GM12878 (cell line): ENCODE results near the gene RAPGEF1. TPM values are rescaled to one million over a fixed set of nuclear protein-coding genes. Genes with fewer than 3 reads are reported as not detected.

Experiments used
- ATAC-seq: fragments of 200-7000 bp; cut with Tn5 transposase; 3 replicates; pipeline ENCODE4 v1.9.1; 2020; ENCODE audit warnings: mild to moderate bottlenecking, moderate library complexity
- BruUV-seq: library from RNA; stranded (reverse); fragments of 400-500 nt; replicated peaks from 2 replicates; lab custom pipeline; 2021; lab: Mats Ljungman, UMichigan
- CTCF ChIA-PET: fragments of 300-600 bp; sonication (Branson Sonifier 250); formaldehyde crosslinking; extraction: SDS; loops from one replicate; lab custom pipeline; 2021; ENCODE audit warnings: inconsistent platforms; lab: Yijun Ruan, JAX
- POLR2A ChIA-PET: fragments of 350-600 bp; formaldehyde crosslinking; extraction: SDS; loops from one replicate; lab custom pipeline; 2021; ENCODE audit warnings: inconsistent platforms; lab: Charles Lee
- RAD21 ChIA-PET: fragments of 300-600 bp; sonication (Branson Sonifier 250); formaldehyde crosslinking; loops from one replicate; lab custom pipeline; 2023; ENCODE audit warnings: antibody characterized with exemption; ENCODE audit not compliant: unreplicated experiment; lab: Charles Lee
- SMC1A ChIA-PET: fragments of 300-600 bp; sonication (Branson Sonifier 250); formaldehyde crosslinking; loops from one replicate; lab custom pipeline; 2023; ENCODE audit not compliant: unreplicated experiment, uncharacterized antibody; lab: Charles Lee
- DNase-seq: peaks from one replicate; pipeline ENCODE4 v3.0.0-alpha.2; 2011; ENCODE audit warnings: low read depth, low spot score
- FAIRE-seq: peaks from 3 replicates; lab custom pipeline; 2011; peaks lifted over from hg19 to GRCh38; lab: Jason Lieb, UNC
- H2AFZ ChIP-seq: 2 replicates; pipeline ENCODE4 v1.6.0; 2011; ENCODE audit warnings: low read depth, low read length, control low read depth; ENCODE audit not compliant: control insufficient read depth
- H3K27ac ChIP-seq: 2 replicates; pipeline ENCODE4 v1.5.1; 2011; ENCODE audit warnings: control low read depth; ENCODE audit not compliant: control insufficient read depth, insufficient read depth
- H3K27me3 ChIP-seq, 2 experiments: replicated peaks in 1 of 2; 2 replicates each; pipeline versions ENCODE4 v1.6.0 to v1.6.1; 2011; ENCODE audit warnings: low read length in 1 of 2; ENCODE audit not compliant: control insufficient read depth in 2 of 2, insufficient read depth in 2 of 2
- H3K36me3 ChIP-seq, 2 experiments: 2 replicates each; pipeline ENCODE4 v1.5.1; 2011; ENCODE audit warnings: low read length in 1 of 2; ENCODE audit not compliant: control insufficient read depth in 2 of 2, insufficient read depth in 2 of 2
- H3K4me1 ChIP-seq: 2 replicates; pipeline ENCODE4 v1.6.1; 2011; ENCODE audit warnings: mild to moderate bottlenecking, low read length, moderate library complexity, mixed read lengths; ENCODE audit not compliant: control insufficient read depth, insufficient read depth
- H3K4me2 ChIP-seq: 2 replicates; pipeline ENCODE4 v1.6.0; 2011; ENCODE audit warnings: control low read depth; ENCODE audit not compliant: control insufficient read depth, insufficient read depth
- H3K4me3 ChIP-seq: fragments of 200-600 bp; sonication (generic); 2 replicates; pipeline ENCODE4 v1.5.1; 2016
- H3K79me2 ChIP-seq: 2 replicates; pipeline ENCODE4 v1.6.0; 2011; ENCODE audit warnings: low read length; ENCODE audit not compliant: control insufficient read depth, insufficient read depth
- H3K9ac ChIP-seq: 2 replicates; pipeline ENCODE4 v1.8.0; 2011; ENCODE audit warnings: low read length, control low read depth, mixed read lengths; ENCODE audit not compliant: control insufficient read depth, insufficient read depth
- H3K9me3 ChIP-seq: replicated peaks from 3 replicates; pipeline ENCODE4 v1.5.1; 2011; ENCODE audit warnings: mild to moderate bottlenecking, low read length; ENCODE audit not compliant: control insufficient read depth, insufficient read depth
- H4K20me1 ChIP-seq: 2 replicates; pipeline ENCODE4 v1.6.0; 2011; ENCODE audit not compliant: control insufficient read depth, insufficient read depth
- ATF7 ChIP-seq: fragments of 450-650 bp; IDR thresholded peaks from 2 replicates; pipeline ENCODE4 v1.6.1; 2016; ENCODE audit warnings: low read depth, mild to moderate bottlenecking
- CHD2 ChIP-seq: IDR thresholded peaks from 2 replicates; pipeline ENCODE4 v1.6.1; 2011; ENCODE audit warnings: low read depth, low read length, improper control_type of control experiment, borderline replicate concordance
- FOS ChIP-seq: IDR thresholded peaks from 3 replicates; pipeline ENCODE4 v1.6.1; 2011; ENCODE audit warnings: borderline replicate concordance; ENCODE audit not compliant: insufficient read length; ENCODE audit errors: extremely low read depth
- HDGF ChIP-seq: fragments of 450-650 bp; IDR thresholded peaks from 2 replicates; pipeline ENCODE4 v1.6.1; 2016; ENCODE audit warnings: antibody characterized with exemption
- IKZF1 ChIP-seq: fragments of 450-650 bp; conservative IDR thresholded peaks from 2 replicates; pipeline ENCODE4 v1.6.1; 2017; ENCODE audit warnings: antibody characterized with exemption, mild to moderate bottlenecking
- IKZF2 ChIP-seq, 2 experiments: fragments of 450-650 bp; IDR thresholded peaks; 2 replicates each; pipeline ENCODE4 v1.6.1; 2017; ENCODE audit warnings: mild to moderate bottlenecking in 2 of 2, moderate library complexity in 2 of 2
- MTA2 ChIP-seq: fragments of 450-650 bp; IDR thresholded peaks from 2 replicates; pipeline ENCODE4 v1.6.1; 2016; ENCODE audit warnings: low read depth, mild to moderate bottlenecking, moderate library complexity
- NR2F1 ChIP-seq: fragments of 450-650 bp; conservative IDR thresholded peaks from 2 replicates; pipeline ENCODE4 v1.6.1; 2017; ENCODE audit warnings: mild to moderate bottlenecking
- POLR2AphosphoS2 ChIP-seq: IDR thresholded peaks from 2 replicates; pipeline ENCODE4 v1.6.1; 2011; ENCODE audit warnings: low read depth, mild to moderate bottlenecking, low read length, improper control_type of control experiment, moderate library complexity
- RELA ChIP-seq: fragments of 450-650 bp; IDR thresholded peaks from 2 replicates; pipeline ENCODE4 v1.8.0; 2014; ENCODE audit warnings: borderline replicate concordance; ENCODE audit not compliant: partially characterized antibody
- SMARCA5 ChIP-seq: fragments of 450-650 bp; IDR thresholded peaks from 2 replicates; pipeline ENCODE4 v1.6.1; 2017; ENCODE audit warnings: mild to moderate bottlenecking
- STAT1 ChIP-seq: fragments of 450-650 bp; conservative IDR thresholded peaks from 2 replicates; pipeline ENCODE4 v1.6.1; 2014; ENCODE audit warnings: antibody characterized with exemption, mild to moderate bottlenecking
- TCF3 ChIP-seq: IDR thresholded peaks from 2 replicates; pipeline ENCODE4 v1.6.1; 2012; ENCODE audit warnings: low read depth, mild to moderate bottlenecking, low read length, borderline replicate concordance; ENCODE audit not compliant: insufficient read depth
- WGBS: methylation state at CpG from one replicate; pipeline ENCODE4 v1.1.6; 2016; ENCODE audit warnings: low lambda C conversion rate; ENCODE audit not compliant: insufficient replicate concordance, insufficient coverage; ENCODE audit errors: missing lambda C conversion rate; 5-methylcytosine and 5-hydroxymethylcytosine counted together
- in situ Hi-C: fragments of 300-500 bp; cut with MboI; formaldehyde crosslinking; loops from 9 replicates; pipeline ENCODE4 v1.14.3; 2018; ENCODE audit warnings: mixed read lengths
- intact Hi-C: fragments of 100-400 bp; cut with micrococcal nuclease; formaldehyde crosslinking; loops from one replicate; pipeline ENCODE4 v1.14.2; 2022; ENCODE audit not compliant: unreplicated experiment
- polyA plus RNA-seq, 11 experiments: library from polyadenylated mRNA; depleted of rRNA in 4 of 11; unstranded in 6 of 11; stranded (reverse) in 5 of 11; fragments of >200 nt; fragmentation: Nextera tagmentation in 4 of 11; fragmentation: Illumina TruSeq in 1 of 11; extraction: Ambion mirVana in 4 of 11; extraction: Trizol in 1 of 11; gene quantifications; 1 replicate in 1 of 11; 2 replicates in 10 of 11; pipeline versions ENCODE4 v1.2.1 to v1.2.3, GENCODE V29; 2011 to 2016; ENCODE audit warnings: inconsistent platforms in 2 of 11, missing spikeins in 2 of 11, low read depth in 1 of 11
- total RNA-seq, 4 experiments: library from RNA; depleted of rRNA in 3 of 4; stranded (reverse); fragments of >200 nt in 3 of 4; fragmentation: Illumina TruSeq in 1 of 4; extraction: Trizol in 1 of 4; gene quantifications; 2 replicates each; pipeline versions ENCODE4 v1.2.1 to v1.2.3, GENCODE V29; 2013 to 2021
- TF ChIP-seq, protein P1 (sequence below): IDR thresholded peaks from 2 replicates; pipeline ENCODE4 v1.6.1; 2012; ENCODE audit warnings: mild to moderate bottlenecking, low read depth, low read length
- TF ChIP-seq, protein P2 (sequence below): IDR thresholded peaks from 2 replicates; pipeline ENCODE4 v1.6.1; 2012; ENCODE audit warnings: low read length, inconsistent platforms
- TF ChIP-seq, protein P3 (sequence below): IDR thresholded peaks from 2 replicates; pipeline ENCODE4 v1.6.1; 2011; ENCODE audit warnings: borderline replicate concordance, low read depth, mild to moderate bottlenecking, moderate library complexity, low read length; ENCODE audit not compliant: insufficient read depth, poor library complexity, severe bottlenecking

Gene RAPGEF1
- total and polyA plus RNA-seq, 10 of the 15 experiments (the other 5 are each of a cell fraction or from before 2014, with no cell fraction given): 0.42 to 113 (median 45.9) TPM

DNA sequence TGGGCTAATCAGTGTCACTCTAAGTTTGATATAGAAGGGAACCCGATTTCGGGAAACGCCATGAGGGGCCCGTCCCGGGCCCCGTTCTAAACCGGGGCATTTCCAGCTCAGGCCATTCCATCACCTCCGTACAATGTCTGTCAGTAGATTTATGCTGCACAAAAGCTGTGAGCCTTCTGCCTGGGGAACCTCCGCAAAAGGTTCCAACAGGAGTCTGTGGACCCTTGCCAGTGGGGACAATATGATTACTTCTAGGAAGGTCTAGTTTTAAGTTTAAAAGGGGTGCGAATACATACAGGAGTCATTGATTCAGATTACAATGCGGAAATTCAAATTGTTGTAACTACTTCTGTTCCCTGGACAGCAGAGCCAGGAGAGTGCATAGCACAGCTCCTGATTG is 57.6 kb downstream of the RAPGEF1 start:
- no peak for TF ChIP-seq ATF7
- TF ChIP-seq POLR2AphosphoS2: no peak
- TF ChIP-seq FOS: no peak
- TF ChIP-seq NR2F1: no peak
- no peak for TF ChIP-seq IKZF1
- TF ChIP-seq TCF3: no peak
- TF ChIP-seq IKZF2 (IDR thresholded peaks at IDR 0.05): no peak
- no peak for TF ChIP-seq MTA2
- no peak for TF ChIP-seq CHD2
- no peak for TF ChIP-seq STAT1
- no peak for TF ChIP-seq SMARCA5
- TF ChIP-seq RELA: no peak
- no peak for TF ChIP-seq HDGF
- TF ChIP-seq, protein P1, sequence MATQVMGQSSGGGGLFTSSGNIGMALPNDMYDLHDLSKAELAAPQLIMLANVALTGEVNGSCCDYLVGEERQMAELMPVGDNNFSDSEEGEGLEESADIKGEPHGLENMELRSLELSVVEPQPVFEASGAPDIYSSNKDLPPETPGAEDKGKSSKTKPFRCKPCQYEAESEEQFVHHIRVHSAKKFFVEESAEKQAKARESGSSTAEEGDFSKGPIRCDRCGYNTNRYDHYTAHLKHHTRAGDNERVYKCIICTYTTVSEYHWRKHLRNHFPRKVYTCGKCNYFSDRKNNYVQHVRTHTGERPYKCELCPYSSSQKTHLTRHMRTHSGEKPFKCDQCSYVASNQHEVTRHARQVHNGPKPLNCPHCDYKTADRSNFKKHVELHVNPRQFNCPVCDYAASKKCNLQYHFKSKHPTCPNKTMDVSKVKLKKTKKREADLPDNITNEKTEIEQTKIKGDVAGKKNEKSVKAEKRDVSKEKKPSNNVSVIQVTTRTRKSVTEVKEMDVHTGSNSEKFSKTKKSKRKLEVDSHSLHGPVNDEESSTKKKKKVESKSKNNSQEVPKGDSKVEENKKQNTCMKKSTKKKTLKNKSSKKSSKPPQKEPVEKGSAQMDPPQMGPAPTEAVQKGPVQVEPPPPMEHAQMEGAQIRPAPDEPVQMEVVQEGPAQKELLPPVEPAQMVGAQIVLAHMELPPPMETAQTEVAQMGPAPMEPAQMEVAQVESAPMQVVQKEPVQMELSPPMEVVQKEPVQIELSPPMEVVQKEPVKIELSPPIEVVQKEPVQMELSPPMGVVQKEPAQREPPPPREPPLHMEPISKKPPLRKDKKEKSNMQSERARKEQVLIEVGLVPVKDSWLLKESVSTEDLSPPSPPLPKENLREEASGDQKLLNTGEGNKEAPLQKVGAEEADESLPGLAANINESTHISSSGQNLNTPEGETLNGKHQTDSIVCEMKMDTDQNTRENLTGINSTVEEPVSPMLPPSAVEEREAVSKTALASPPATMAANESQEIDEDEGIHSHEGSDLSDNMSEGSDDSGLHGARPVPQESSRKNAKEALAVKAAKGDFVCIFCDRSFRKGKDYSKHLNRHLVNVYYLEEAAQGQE: no peak
- TF ChIP-seq, protein P2, sequence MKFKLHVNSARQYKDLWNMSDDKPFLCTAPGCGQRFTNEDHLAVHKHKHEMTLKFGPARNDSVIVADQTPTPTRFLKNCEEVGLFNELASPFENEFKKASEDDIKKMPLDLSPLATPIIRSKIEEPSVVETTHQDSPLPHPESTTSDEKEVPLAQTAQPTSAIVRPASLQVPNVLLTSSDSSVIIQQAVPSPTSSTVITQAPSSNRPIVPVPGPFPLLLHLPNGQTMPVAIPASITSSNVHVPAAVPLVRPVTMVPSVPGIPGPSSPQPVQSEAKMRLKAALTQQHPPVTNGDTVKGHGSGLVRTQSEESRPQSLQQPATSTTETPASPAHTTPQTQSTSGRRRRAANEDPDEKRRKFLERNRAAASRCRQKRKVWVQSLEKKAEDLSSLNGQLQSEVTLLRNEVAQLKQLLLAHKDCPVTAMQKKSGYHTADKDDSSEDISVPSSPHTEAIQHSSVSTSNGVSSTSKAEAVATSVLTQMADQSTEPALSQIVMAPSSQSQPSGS: no peak
- TF ChIP-seq, protein P3, sequence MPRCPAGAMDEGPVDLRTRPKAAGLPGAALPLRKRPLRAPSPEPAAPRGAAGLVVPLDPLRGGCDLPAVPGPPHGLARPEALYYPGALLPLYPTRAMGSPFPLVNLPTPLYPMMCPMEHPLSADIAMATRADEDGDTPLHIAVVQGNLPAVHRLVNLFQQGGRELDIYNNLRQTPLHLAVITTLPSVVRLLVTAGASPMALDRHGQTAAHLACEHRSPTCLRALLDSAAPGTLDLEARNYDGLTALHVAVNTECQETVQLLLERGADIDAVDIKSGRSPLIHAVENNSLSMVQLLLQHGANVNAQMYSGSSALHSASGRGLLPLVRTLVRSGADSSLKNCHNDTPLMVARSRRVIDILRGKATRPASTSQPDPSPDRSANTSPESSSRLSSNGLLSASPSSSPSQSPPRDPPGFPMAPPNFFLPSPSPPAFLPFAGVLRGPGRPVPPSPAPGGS: no peak
- H3K27me3 ChIP-seq: no peaks in the 10 kb centered on the region
- intact Hi-C loops: no loop called here
- in situ Hi-C loops: no loop called here
- H3K9me3 ChIP-seq: no peaks in the 10 kb centered on the region
- H3K4me3 ChIP-seq: no peak overlapping the region
- H3K36me3 ChIP-seq: peaks cover 0 to 3% of the 10 kb centered on the region in 2 experiments; a peak in 2 of 4 replicates
- H3K4me2 ChIP-seq: no peak overlapping the region
- SMC1A ChIA-PET: interaction anchor here (0.5 to 21.1 kb wide), 5 partner anchors 11 to 426 kb away, joined by 4 to 535 read pairs (median 122); partner anchors contain the start of gene RAPGEF1
- peaks cover 29% of the 10 kb centered on the region for H3K4me1 ChIP-seq
- no peak overlapping the region for H3K27ac ChIP-seq
- WGBS: 95% methylated on average over 11 of the region's 11 CpGs
- CTCF ChIA-PET: interaction anchor here (1.1 to 11.6 kb wide), 4 partner anchors 10 to 51 kb away, joined by 3 to 197 read pairs (median 38); partner anchors contain the start of gene RAPGEF1
- RAD21 ChIA-PET: interaction anchor here (1.1 to 11.0 kb wide), 2 partner anchors 13 to 49 kb away, joined by 3 to 408 read pairs; partner anchors contain the start of gene RAPGEF1
- H4K20me1 ChIP-seq: no peaks in the 10 kb centered on the region
- POLR2A ChIA-PET: interaction anchor here (0.6 to 12.1 kb wide), 4 partner anchors 14 to 50 kb away, joined by 3 to 271 read pairs (median 76); partner anchors contain the start of gene RAPGEF1
- no peak for ATAC-seq
- no peak for FAIRE-seq
- H2AFZ ChIP-seq: no peak overlapping the region
- BruUV-seq: no TSS peak
- DNase-seq: no peak
- no peak overlapping the region for H3K9ac ChIP-seq
- peaks cover 72% of the 10 kb centered on the region for H3K79me2 ChIP-seq
